GM12878 (cell line): Measurements from ENCODE around the gene GGCX. TPM values are rescaled to one million over a fixed set of nuclear protein-coding genes. Genes with fewer than 3 reads are reported as not detected.

Source experiments
- ATAC-seq: fragments of 200-7000 bp; cut with Tn5 transposase; 3 replicates; pipeline ENCODE4 v1.9.1; 2020; ENCODE audit warnings: mild to moderate bottlenecking, moderate library complexity
- BruUV-seq: library from RNA; stranded (reverse); fragments of 400-500 nt; replicated peaks from 2 replicates; lab custom pipeline; 2021; lab: Mats Ljungman, UMichigan
- CTCF ChIA-PET: fragments of 300-600 bp; sonication (Branson Sonifier 250); formaldehyde crosslinking; extraction: SDS; loops from one replicate; lab custom pipeline; 2021; ENCODE audit warnings: inconsistent platforms; lab: Yijun Ruan, JAX
- POLR2A ChIA-PET: fragments of 350-600 bp; formaldehyde crosslinking; extraction: SDS; loops from one replicate; lab custom pipeline; 2021; ENCODE audit warnings: inconsistent platforms; lab: Charles Lee
- RAD21 ChIA-PET: fragments of 300-600 bp; sonication (Branson Sonifier 250); formaldehyde crosslinking; loops from one replicate; lab custom pipeline; 2023; ENCODE audit warnings: antibody characterized with exemption; ENCODE audit not compliant: unreplicated experiment; lab: Charles Lee
- SMC1A ChIA-PET: fragments of 300-600 bp; sonication (Branson Sonifier 250); formaldehyde crosslinking; loops from one replicate; lab custom pipeline; 2023; ENCODE audit not compliant: unreplicated experiment, uncharacterized antibody; lab: Charles Lee
- DNase-seq: peaks from one replicate; pipeline ENCODE4 v3.0.0-alpha.2; 2011; ENCODE audit warnings: low read depth, low spot score
- FAIRE-seq: peaks from 3 replicates; lab custom pipeline; 2011; peaks lifted over from hg19 to GRCh38; lab: Jason Lieb, UNC
- H2AFZ ChIP-seq: 2 replicates; pipeline ENCODE4 v1.6.0; 2011; ENCODE audit warnings: low read depth, low read length, control low read depth; ENCODE audit not compliant: control insufficient read depth
- H3K27ac ChIP-seq: 2 replicates; pipeline ENCODE4 v1.5.1; 2011; ENCODE audit warnings: control low read depth; ENCODE audit not compliant: control insufficient read depth, insufficient read depth
- H3K27me3 ChIP-seq, 2 experiments: replicated peaks in 1 of 2; 2 replicates each; pipeline versions ENCODE4 v1.6.0 to v1.6.1; 2011; ENCODE audit warnings: low read length in 1 of 2; ENCODE audit not compliant: control insufficient read depth in 2 of 2, insufficient read depth in 2 of 2
- H3K36me3 ChIP-seq, 2 experiments: 2 replicates each; pipeline ENCODE4 v1.5.1; 2011; ENCODE audit warnings: low read length in 1 of 2; ENCODE audit not compliant: control insufficient read depth in 2 of 2, insufficient read depth in 2 of 2
- H3K4me1 ChIP-seq: 2 replicates; pipeline ENCODE4 v1.6.1; 2011; ENCODE audit warnings: mild to moderate bottlenecking, low read length, moderate library complexity, mixed read lengths; ENCODE audit not compliant: control insufficient read depth, insufficient read depth
- H3K4me2 ChIP-seq: 2 replicates; pipeline ENCODE4 v1.6.0; 2011; ENCODE audit warnings: control low read depth; ENCODE audit not compliant: control insufficient read depth, insufficient read depth
- H3K4me3 ChIP-seq: fragments of 200-600 bp; sonication (generic); 2 replicates; pipeline ENCODE4 v1.5.1; 2016
- H3K79me2 ChIP-seq: 2 replicates; pipeline ENCODE4 v1.6.0; 2011; ENCODE audit warnings: low read length; ENCODE audit not compliant: control insufficient read depth, insufficient read depth
- H3K9ac ChIP-seq: 2 replicates; pipeline ENCODE4 v1.8.0; 2011; ENCODE audit warnings: low read length, control low read depth, mixed read lengths; ENCODE audit not compliant: control insufficient read depth, insufficient read depth
- H3K9me3 ChIP-seq: replicated peaks from 3 replicates; pipeline ENCODE4 v1.5.1; 2011; ENCODE audit warnings: mild to moderate bottlenecking, low read length; ENCODE audit not compliant: control insufficient read depth, insufficient read depth
- H4K20me1 ChIP-seq: 2 replicates; pipeline ENCODE4 v1.6.0; 2011; ENCODE audit not compliant: control insufficient read depth, insufficient read depth
- BCL3 ChIP-seq: IDR thresholded peaks from 2 replicates; pipeline ENCODE4 v1.6.1; 2011; ENCODE audit warnings: borderline replicate concordance, low read depth, mild to moderate bottlenecking, moderate library complexity, low read length; ENCODE audit not compliant: insufficient read depth, poor library complexity, severe bottlenecking
- CBX5 ChIP-seq: sonication (generic); IDR thresholded peaks from 2 replicates; pipeline ENCODE4 v1.6.1; 2016; ENCODE audit warnings: low read depth, moderate library complexity, mild to moderate bottlenecking, inconsistent platforms
- EP300 ChIP-seq, 2 experiments: fragments of 150-350 bp in 1 of 2; IDR thresholded peaks; 2 replicates each; pipeline ENCODE4 v1.6.1; 2011 to 2012; ENCODE audit warnings: low read depth in 2 of 2, low read length in 2 of 2, borderline replicate concordance in 1 of 2, improper control_type of control experiment in 1 of 2, inconsistent platforms in 1 of 2; ENCODE audit not compliant: control insufficient read depth in 1 of 2
- PML ChIP-seq: IDR thresholded peaks from 2 replicates; pipeline ENCODE4 v1.6.1; 2012; ENCODE audit warnings: low read length, inconsistent platforms
- POU2F2 ChIP-seq: IDR thresholded peaks from 3 replicates; pipeline ENCODE4 v1.6.1; 2011; ENCODE audit warnings: low read depth, mild to moderate bottlenecking, low read length, borderline replicate concordance
- REST ChIP-seq: IDR thresholded peaks from 2 replicates; pipeline ENCODE4 v1.6.1; 2012; ENCODE audit warnings: mild to moderate bottlenecking, low read depth, low read length
- WGBS: methylation state at CpG from one replicate; pipeline ENCODE4 v1.1.6; 2016; ENCODE audit warnings: low lambda C conversion rate; ENCODE audit not compliant: insufficient replicate concordance, insufficient coverage; ENCODE audit errors: missing lambda C conversion rate; 5-methylcytosine and 5-hydroxymethylcytosine counted together
- in situ Hi-C: fragments of 300-500 bp; cut with MboI; formaldehyde crosslinking; loops from 9 replicates; pipeline ENCODE4 v1.14.3; 2018; ENCODE audit warnings: mixed read lengths
- intact Hi-C: fragments of 100-400 bp; cut with micrococcal nuclease; formaldehyde crosslinking; loops from one replicate; pipeline ENCODE4 v1.14.2; 2022; ENCODE audit not compliant: unreplicated experiment
- polyA plus RNA-seq, 11 experiments: library from polyadenylated mRNA; depleted of rRNA in 4 of 11; unstranded in 6 of 11; stranded (reverse) in 5 of 11; fragments of >200 nt; fragmentation: Nextera tagmentation in 4 of 11; fragmentation: Illumina TruSeq in 1 of 11; extraction: Ambion mirVana in 4 of 11; extraction: Trizol in 1 of 11; gene quantifications; 1 replicate in 1 of 11; 2 replicates in 10 of 11; pipeline versions ENCODE4 v1.2.1 to v1.2.3, GENCODE V29; 2011 to 2016; ENCODE audit warnings: inconsistent platforms in 2 of 11, missing spikeins in 2 of 11, low read depth in 1 of 11
- total RNA-seq, 4 experiments: library from RNA; depleted of rRNA in 3 of 4; stranded (reverse); fragments of >200 nt in 3 of 4; fragmentation: Illumina TruSeq in 1 of 4; extraction: Trizol in 1 of 4; gene quantifications; 2 replicates each; pipeline versions ENCODE4 v1.2.1 to v1.2.3, GENCODE V29; 2013 to 2021

GGCX gene
- total and polyA plus RNA-seq, 10 of the 15 experiments (the other 5 are each of a cell fraction or from before 2014, with no cell fraction given) = 18.1 to 52.7 (median 25.0) TPM

- ChIA-PET SMC1A (interaction anchor here (1.0 to 6.3 kb wide), 8 partner anchors 8 to 163 kb away, joined by 3 to 201 read pairs (median 4); partner anchors contain the start of genes MAT2A and SH2D6), CTCF (interaction anchor here (0.6 to 10.4 kb wide), 5 partner anchors 8 to 157 kb away, joined by 3 to 336 read pairs (median 104); partner anchors contain the start of genes MAT2A and SH2D6), RAD21 (interaction anchor here (0.9 to 7.7 kb wide), 5 partner anchors 8 to 156 kb away, joined by 3 to 179 read pairs (median 3); partner anchors contain the start of genes GGCX and SH2D6), POLR2A (interaction anchor here (0.6 to 2.8 kb wide), 6 partner anchors 9 to 422 kb away, joined by 4 to 12 read pairs (median 6); partner anchors contain the start of genes GGCX, MAT2A and SH2D6)
- H4K20me1 ChIP-seq = no peaks in the 10 kb centered on the region
- no TSS peak for BruUV-seq
- H3K9me3 ChIP-seq = no peaks in the 10 kb centered on the region
- intact Hi-C loops = no loop called here
- H3K4me2 ChIP-seq = no peak overlapping the region
- H2AFZ ChIP-seq = no peak overlapping the region
- TF ChIP-seq PML (no peak), REST (no peak), EP300 (IDR thresholded peaks at IDR 0.05; ENCODE audit: borderline replicate concordance in 1 of 2, control insufficient read depth in 1 of 2, low read depth in 2 of 2, low read length in 2 of 2) (no peak), POU2F2 (0 out of 3 replicates have a peak, but pooled peaks have one; percentile 1), BCL3 (peak; percentile 7), CBX5 (no peak)
- no peaks in the 10 kb centered on the region for H3K4me1 ChIP-seq
- in situ Hi-C loops = no loop called here
- no peak overlapping the region for H3K9ac ChIP-seq
- no peak for DNase-seq
- H3K4me3 ChIP-seq = no peak overlapping the region
- 75% methylated on average over 6 of the region's 6 CpGs for WGBS
- no peak for FAIRE-seq
- no peaks in the 10 kb centered on the region; the same call in 1 of the 2 replicates for H3K79me2 ChIP-seq
- no peaks in the 10 kb centered on the region for H3K27me3 ChIP-seq
- H3K36me3 ChIP-seq = peaks cover 6 to 26% of the 10 kb centered on the region in 2 experiments
- H3K27ac ChIP-seq = no peak overlapping the region
- no peak for ATAC-seq
These were observed 13.3 kb downstream of the GGCX start for GRCh38 chr2:85547859-85548607.
